A673 (cell line): ENCODE results near the gene NTMT2. TPM values are rescaled to one million over a fixed set of nuclear protein-coding genes. Genes with fewer than 3 reads are reported as not detected.

ENCODE experiments used
- BruUV-seq: library from RNA; stranded (reverse); fragments of 400-500 nt; replicated peaks from 2 replicates; lab custom pipeline; 2021; lab: Mats Ljungman, UMichigan
- CTCF ChIA-PET: fragments of 300-600 bp; sonication (Branson Sonifier 250); formaldehyde crosslinking; loops from one replicate; lab custom pipeline; 2022; ENCODE audit warnings: antibody characterized with exemption; lab: Charles Lee
- POLR2A ChIA-PET: fragments of 300-600 bp; sonication (Branson Sonifier 250); formaldehyde crosslinking; loops from one replicate; lab custom pipeline; 2022; ENCODE audit warnings: antibody characterized with exemption; ENCODE audit not compliant: low non-redundant PET; lab: Charles Lee
- DNase-seq: peaks from one replicate; pipeline ENCODE4 v3.0.0-alpha.2; 2015; ENCODE audit warnings: low spot score
- H3K27ac ChIP-seq: fragments of 200-600 bp; sonication (generic); 2 replicates; pipeline ENCODE4 v1.5.1; 2016; ENCODE audit warnings: mixed run types, low read depth, mild to moderate bottlenecking, mixed read lengths, antibody characterized with exemption, low read length; ENCODE audit not compliant: poor library complexity, severe bottlenecking
- H3K27me3 ChIP-seq: fragments of 200-600 bp; sonication (generic); replicated peaks from 2 replicates; pipeline ENCODE4 v1.6.1; 2017; ENCODE audit warnings: mixed run types, low read depth, mild to moderate bottlenecking, mixed read lengths, antibody characterized with exemption, low read length; ENCODE audit not compliant: insufficient read depth, poor library complexity
- H3K36me3 ChIP-seq: fragments of 200-600 bp; sonication (generic); 2 replicates; pipeline ENCODE4 v1.6.1; 2016; ENCODE audit warnings: mixed run types, mild to moderate bottlenecking, mixed read lengths, antibody characterized with exemption, low read length; ENCODE audit not compliant: insufficient read depth, poor library complexity, severe bottlenecking
- H3K4me1 ChIP-seq: fragments of 200-600 bp; sonication (generic); 2 replicates; pipeline ENCODE4 v1.6.1; 2017; ENCODE audit warnings: mixed run types, mild to moderate bottlenecking, mixed read lengths, antibody characterized with exemption, low read length; ENCODE audit not compliant: insufficient read depth, poor library complexity, severe bottlenecking
- H3K4me3 ChIP-seq: fragments of 200-600 bp; sonication (generic); 2 replicates; pipeline ENCODE4 v1.5.1; 2016; ENCODE audit warnings: low read depth, mixed run types, mild to moderate bottlenecking, mixed read lengths, low read length; ENCODE audit not compliant: poor library complexity, severe bottlenecking
- H3K9me3 ChIP-seq: fragments of 200-600 bp; sonication (generic); 2 replicates; pipeline ENCODE4 v1.6.1; 2016; ENCODE audit warnings: mixed run types, low read depth, mild to moderate bottlenecking, mixed read lengths, antibody characterized with exemption, low read length; ENCODE audit not compliant: poor library complexity, severe bottlenecking
- EZH2 ChIP-seq: fragments of 200-600 bp; sonication (generic); IDR thresholded peaks from 2 replicates; pipeline ENCODE4 v1.6.1; 2017; ENCODE audit warnings: borderline replicate concordance, low read depth, mild to moderate bottlenecking, mixed read lengths, antibody characterized with exemption, low read length; ENCODE audit not compliant: poor library complexity, severe bottlenecking
- intact Hi-C: fragments of 100-400 bp; cut with micrococcal nuclease; formaldehyde crosslinking; loops from one replicate; pipeline ENCODE4 v1.10.0; 2022; ENCODE audit not compliant: unreplicated experiment
- total RNA-seq: library from RNA; stranded (reverse); gene quantifications from 2 replicates; pipeline ENCODE4 v1.2.3, GENCODE V29; 2021
- TF ChIP-seq, protein P1 (sequence below): fragments of 300-800, 200-600 bp; sonication (generic); conservative IDR thresholded peaks from 2 replicates; pipeline ENCODE4 v1.5.1; 2017; ENCODE audit warnings: low read depth, mild to moderate bottlenecking, antibody characterized with exemption, low read length, moderate library complexity, mixed read lengths

NTMT2 gene
- total RNA-seq, 1 experiment from 2014 or later = not detected

DNA sequence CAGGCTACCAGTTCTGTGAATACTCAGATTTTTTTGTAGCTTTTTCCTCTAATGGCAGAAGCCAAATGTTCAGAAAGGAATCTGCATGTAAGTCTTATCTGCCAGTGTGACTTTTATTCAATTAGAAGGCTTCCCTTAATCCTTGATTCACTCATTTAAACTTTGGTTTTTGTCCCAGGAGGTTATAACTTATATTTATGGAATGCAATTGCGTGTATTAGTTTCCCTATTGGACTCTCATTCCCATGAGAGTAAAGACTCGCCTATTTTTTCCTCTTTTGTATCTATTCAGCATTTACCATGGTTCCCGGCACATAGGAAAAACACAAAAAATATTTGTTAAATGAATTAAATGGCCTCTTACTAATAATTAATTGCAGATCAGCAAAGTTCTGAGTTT, 3.5 kb downstream of the NTMT2 start:
- Histone ChIP-seq H3K36me3 (no peaks in the 10 kb centered on the region), H3K27me3 (no peaks in the 10 kb centered on the region), H3K9me3 (no peaks in the 10 kb centered on the region), H3K4me3 (no peak overlapping the region), H3K27ac (no peak overlapping the region), H3K4me1 (peaks cover 18% of the 10 kb centered on the region)
- TF ChIP-seq, protein P1, sequence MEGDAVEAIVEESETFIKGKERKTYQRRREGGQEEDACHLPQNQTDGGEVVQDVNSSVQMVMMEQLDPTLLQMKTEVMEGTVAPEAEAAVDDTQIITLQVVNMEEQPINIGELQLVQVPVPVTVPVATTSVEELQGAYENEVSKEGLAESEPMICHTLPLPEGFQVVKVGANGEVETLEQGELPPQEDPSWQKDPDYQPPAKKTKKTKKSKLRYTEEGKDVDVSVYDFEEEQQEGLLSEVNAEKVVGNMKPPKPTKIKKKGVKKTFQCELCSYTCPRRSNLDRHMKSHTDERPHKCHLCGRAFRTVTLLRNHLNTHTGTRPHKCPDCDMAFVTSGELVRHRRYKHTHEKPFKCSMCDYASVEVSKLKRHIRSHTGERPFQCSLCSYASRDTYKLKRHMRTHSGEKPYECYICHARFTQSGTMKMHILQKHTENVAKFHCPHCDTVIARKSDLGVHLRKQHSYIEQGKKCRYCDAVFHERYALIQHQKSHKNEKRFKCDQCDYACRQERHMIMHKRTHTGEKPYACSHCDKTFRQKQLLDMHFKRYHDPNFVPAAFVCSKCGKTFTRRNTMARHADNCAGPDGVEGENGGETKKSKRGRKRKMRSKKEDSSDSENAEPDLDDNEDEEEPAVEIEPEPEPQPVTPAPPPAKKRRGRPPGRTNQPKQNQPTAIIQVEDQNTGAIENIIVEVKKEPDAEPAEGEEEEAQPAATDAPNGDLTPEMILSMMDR = no peak
- no peak for TF ChIP-seq EZH2
- no peak for DNase-seq
- CTCF ChIA-PET = no interaction called here
- POLR2A ChIA-PET = no interaction called here
- BruUV-seq = no TSS peak
- intact Hi-C loops = loop anchor here (5.0 kb wide), 1 partner anchor 132 kb away; no protein-coding TSS in a partner anchor

GRCh38 chr1:170150016-170150415, 4.3 kb downstream of the NTMT2 start:
- CTCF ChIA-PET = no interaction called here

DNA sequence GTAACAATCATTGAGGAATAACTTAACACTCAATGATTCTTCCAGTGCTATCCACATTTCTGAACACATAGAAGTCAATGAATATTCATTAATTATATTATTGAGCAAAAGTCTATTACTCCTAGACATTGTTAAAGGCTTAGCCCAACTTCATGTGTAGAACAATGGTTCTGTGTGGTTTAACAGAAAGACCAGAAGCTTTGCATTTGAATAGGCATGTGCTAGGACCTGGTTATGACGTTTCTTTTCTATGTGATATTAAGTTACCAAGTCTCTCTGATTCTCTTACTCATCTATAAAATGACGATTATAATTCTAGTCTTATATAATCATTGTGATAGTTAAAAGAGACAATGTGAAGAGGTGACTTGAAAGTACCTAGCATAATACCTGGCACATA, 5.2 kb downstream of the NTMT2 start:
- no TSS peak for BruUV-seq
- Histone ChIP-seq H3K27me3 (no peaks in the 10 kb centered on the region), H3K4me1 (peaks cover 10% of the 10 kb centered on the region), H3K27ac (no peak overlapping the region), H3K4me3 (no peak overlapping the region), H3K9me3 (no peaks in the 10 kb centered on the region), H3K36me3 (no peaks in the 10 kb centered on the region)
- TF ChIP-seq, protein P1 = no peak
- no peak for TF ChIP-seq EZH2
- no peak for DNase-seq
- intact Hi-C loops = no loop called here
- CTCF ChIA-PET = no interaction called here
- POLR2A ChIA-PET = no interaction called here

More at GRCh38 chr1:170150016-170150415, 4.3 kb downstream of the NTMT2 start:
- intact Hi-C loops = no loop called here
- POLR2A ChIA-PET = no interaction called here
- TF ChIP-seq, protein P1 = no peak
- no peak for TF ChIP-seq EZH2
- no peak for DNase-seq
- no peaks in the 10 kb centered on the region for H3K36me3 ChIP-seq
- no TSS peak for BruUV-seq
- H3K4me1 ChIP-seq = peaks cover 18% of the 10 kb centered on the region
- H3K4me3 ChIP-seq = no peak overlapping the region
- H3K9me3 ChIP-seq = no peaks in the 10 kb centered on the region
- no peak overlapping the region for H3K27ac ChIP-seq
- no peaks in the 10 kb centered on the region for H3K27me3 ChIP-seq
